Measurements from ENCODE around the gene PDXK.

PDXK gene

DNA sequence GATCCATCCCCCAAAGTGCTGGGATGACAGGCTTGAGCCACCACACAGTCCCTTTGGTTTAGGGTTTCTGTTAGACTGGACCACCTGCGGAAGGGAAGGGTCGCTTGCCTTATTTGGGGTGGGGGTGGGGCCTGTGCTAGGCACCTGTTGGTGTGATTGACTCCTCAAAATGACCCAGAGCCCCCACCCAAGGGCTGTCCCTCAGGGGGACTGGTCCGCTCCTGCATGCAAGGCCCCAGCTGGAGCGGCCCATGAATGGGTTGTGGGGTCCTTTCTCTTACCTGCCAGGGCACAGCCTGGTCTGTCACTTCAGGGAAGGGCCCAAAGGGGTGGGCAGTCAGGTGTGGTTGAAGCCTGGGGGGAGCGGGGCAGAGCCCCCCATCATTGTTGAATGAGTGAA lies 59.0 kb downstream of the PDXK start:
- peaks cover 10% of the 10 kb centered on the region for H3F3A ChIP-seq (ENCODE audit: insufficient read depth, low read length)
- H3K9me3 ChIP-seq (ENCODE audit: low read length), result no peaks in the 10 kb centered on the region
- H3K79me2 ChIP-seq (ENCODE audit: insufficient read depth, low read length), result no peaks in the 10 kb centered on the region
- peak overlapping the region; percentile 87 for H3K27ac ChIP-seq (ENCODE audit: low read depth, low read length, poor library complexity, severe bottlenecking)
- no peak overlapping the region for H3K4me3 ChIP-seq (ENCODE audit: low read depth, low read length, poor library complexity, severe bottlenecking)
- H2AFZ ChIP-seq (ENCODE audit: low read length), result no peak overlapping the region
- no peak for TF ChIP-seq EZH2 (IDR thresholded peaks at IDR 0.05; ENCODE audit: borderline replicate concordance, low read length)
- TF ChIP-seq, protein P1, sequence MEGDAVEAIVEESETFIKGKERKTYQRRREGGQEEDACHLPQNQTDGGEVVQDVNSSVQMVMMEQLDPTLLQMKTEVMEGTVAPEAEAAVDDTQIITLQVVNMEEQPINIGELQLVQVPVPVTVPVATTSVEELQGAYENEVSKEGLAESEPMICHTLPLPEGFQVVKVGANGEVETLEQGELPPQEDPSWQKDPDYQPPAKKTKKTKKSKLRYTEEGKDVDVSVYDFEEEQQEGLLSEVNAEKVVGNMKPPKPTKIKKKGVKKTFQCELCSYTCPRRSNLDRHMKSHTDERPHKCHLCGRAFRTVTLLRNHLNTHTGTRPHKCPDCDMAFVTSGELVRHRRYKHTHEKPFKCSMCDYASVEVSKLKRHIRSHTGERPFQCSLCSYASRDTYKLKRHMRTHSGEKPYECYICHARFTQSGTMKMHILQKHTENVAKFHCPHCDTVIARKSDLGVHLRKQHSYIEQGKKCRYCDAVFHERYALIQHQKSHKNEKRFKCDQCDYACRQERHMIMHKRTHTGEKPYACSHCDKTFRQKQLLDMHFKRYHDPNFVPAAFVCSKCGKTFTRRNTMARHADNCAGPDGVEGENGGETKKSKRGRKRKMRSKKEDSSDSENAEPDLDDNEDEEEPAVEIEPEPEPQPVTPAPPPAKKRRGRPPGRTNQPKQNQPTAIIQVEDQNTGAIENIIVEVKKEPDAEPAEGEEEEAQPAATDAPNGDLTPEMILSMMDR (IDR thresholded peaks at IDR 0.05; ENCODE audit: low read length), result no peak
- peaks cover 63% of the 10 kb centered on the region for H3K4me1 ChIP-seq (ENCODE audit: insufficient read depth, low read length, severe bottlenecking)
- peak overlapping the region; percentile 71; the same call in 1 of the 2 replicates for H3K4me2 ChIP-seq (ENCODE audit: low read length)
- no peak overlapping the region for H3K9ac ChIP-seq (ENCODE audit: low read length)
- no peaks in the 10 kb centered on the region for H3K27me3 ChIP-seq (ENCODE audit: insufficient read depth, low read length)
- H3K9me2 ChIP-seq (ENCODE audit: low read depth, low read length), result no peaks in the 10 kb centered on the region
- no peaks in the 10 kb centered on the region for H4K20me1 ChIP-seq (ENCODE audit: insufficient read depth, low read length)
- H3K36me3 ChIP-seq (ENCODE audit: insufficient read depth, low read length), result peaks cover 18% of the 10 kb centered on the region

DNA sequence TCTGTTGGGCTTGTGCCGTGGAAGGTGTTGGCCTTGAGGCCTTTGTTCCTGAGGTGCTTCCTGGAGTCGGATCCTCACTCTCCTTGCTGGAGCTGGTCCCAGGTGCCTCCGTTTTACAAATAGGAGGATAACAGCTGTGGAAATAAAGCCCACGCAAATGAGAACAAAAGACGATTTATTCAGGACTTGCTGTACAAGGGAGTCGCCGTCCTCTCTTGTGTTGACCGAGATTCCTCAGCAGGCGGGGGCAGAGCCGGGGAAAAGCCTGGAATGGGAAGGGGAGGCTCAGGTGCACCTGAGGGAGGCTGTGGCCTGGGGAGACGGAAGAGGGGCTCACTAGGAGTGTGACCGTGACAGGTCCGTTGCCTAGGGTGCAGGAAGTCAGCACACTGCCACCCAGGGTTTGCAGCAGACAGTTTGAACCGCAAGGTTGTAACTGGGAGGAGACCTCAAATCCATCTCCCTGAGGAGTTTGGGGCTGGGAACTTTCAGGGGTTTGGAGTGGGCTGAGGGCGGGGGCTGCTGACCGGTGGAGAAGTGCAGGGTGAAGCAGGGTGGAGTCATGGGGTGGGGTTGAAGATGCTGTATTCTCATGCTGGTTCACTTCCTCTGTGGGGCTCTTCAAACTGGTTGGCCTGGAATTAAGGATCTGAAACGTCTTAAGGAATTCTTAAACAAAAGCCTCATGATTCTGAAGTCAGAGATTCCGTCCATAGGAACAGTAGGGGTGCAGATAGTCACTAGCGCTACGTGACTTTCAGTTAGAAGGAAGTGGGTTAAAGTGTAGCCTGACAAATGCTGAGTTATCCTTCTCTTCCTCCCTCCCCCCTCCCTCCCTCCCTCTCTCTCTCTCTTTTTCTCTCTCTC lies 59.8 kb downstream of the PDXK start:
- Histone ChIP-seq H3K27me3 (ENCODE audit: insufficient read depth, low read length) (no peaks in the 10 kb centered on the region), H3K4me2 (ENCODE audit: low read length) (peak overlapping the region; percentile 71), H3K4me3 (ENCODE audit: low read depth, low read length, poor library complexity, severe bottlenecking) (peak overlapping the region; percentile 39), H3K4me1 (ENCODE audit: insufficient read depth, low read length, severe bottlenecking) (peaks cover 71% of the 10 kb centered on the region), H3F3A (ENCODE audit: insufficient read depth, low read length) (peaks cover 10% of the 10 kb centered on the region), H2AFZ (ENCODE audit: low read length) (no peak overlapping the region), H3K36me3 (ENCODE audit: insufficient read depth, low read length) (peaks cover 11% of the 10 kb centered on the region), H3K9me3 (ENCODE audit: low read length) (no peaks in the 10 kb centered on the region), H3K79me2 (ENCODE audit: insufficient read depth, low read length) (no peaks in the 10 kb centered on the region), H3K27ac (ENCODE audit: low read depth, low read length, poor library complexity, severe bottlenecking) (peak overlapping the region; percentile 87), H3K9ac (ENCODE audit: low read length) (peak overlapping the region; percentile 58), H4K20me1 (ENCODE audit: insufficient read depth, low read length) (no peaks in the 10 kb centered on the region), H3K9me2 (ENCODE audit: low read depth, low read length) (no peaks in the 10 kb centered on the region)
- TF ChIP-seq, protein P1 (IDR thresholded peaks at IDR 0.05; ENCODE audit: low read length), result peak; percentile 15; the same call in 1 of the 2 replicates
- no peak for TF ChIP-seq EZH2 (IDR thresholded peaks at IDR 0.05; ENCODE audit: borderline replicate concordance, low read length)

DNA sequence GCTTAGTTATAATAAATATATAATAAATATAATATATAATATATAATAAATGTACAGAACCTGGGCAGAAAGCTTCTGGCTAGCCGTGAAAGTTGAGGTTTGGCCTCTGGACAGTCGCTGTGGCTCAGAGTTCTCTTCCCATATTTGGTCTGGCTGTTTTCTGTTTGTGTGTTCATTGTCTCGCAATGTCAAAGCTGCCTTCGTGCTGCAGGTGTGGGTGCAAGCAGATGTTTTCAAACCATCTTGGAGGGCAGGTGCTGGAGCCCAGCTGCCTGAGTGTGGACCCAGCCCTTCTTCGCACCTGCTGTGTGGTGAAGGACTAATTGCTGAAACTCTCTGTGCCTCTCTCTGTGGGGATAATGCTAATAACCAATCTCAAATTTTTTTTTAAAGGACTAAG lies 60.7 kb downstream of the PDXK start:
- Histone ChIP-seq H3F3A (ENCODE audit: insufficient read depth, low read length) (peaks cover 10% of the 10 kb centered on the region), H3K4me1 (ENCODE audit: insufficient read depth, low read length, severe bottlenecking) (peaks cover 66% of the 10 kb centered on the region)

More for the DNA sequence above, 60.7 kb downstream of the PDXK start:
- no peak overlapping the region for H3K4me3 ChIP-seq (ENCODE audit: low read depth, low read length, poor library complexity, severe bottlenecking)
- no peaks in the 10 kb centered on the region for H3K27me3 ChIP-seq (ENCODE audit: insufficient read depth, low read length)
- no peaks in the 10 kb centered on the region for H4K20me1 ChIP-seq (ENCODE audit: insufficient read depth, low read length)
- H3K9ac ChIP-seq (ENCODE audit: low read length), result no peak overlapping the region
- H3K36me3 ChIP-seq (ENCODE audit: insufficient read depth, low read length), result peaks cover 1% of the 10 kb centered on the region; the same call in 1 of the 2 replicates
- no peaks in the 10 kb centered on the region for H3K9me2 ChIP-seq (ENCODE audit: low read depth, low read length)
- no peaks in the 10 kb centered on the region for H3K79me2 ChIP-seq (ENCODE audit: insufficient read depth, low read length)
- no peak overlapping the region for H3K4me2 ChIP-seq (ENCODE audit: low read length)
- no peak overlapping the region for H2AFZ ChIP-seq (ENCODE audit: low read length)
- TF ChIP-seq EZH2 (IDR thresholded peaks at IDR 0.05; ENCODE audit: borderline replicate concordance, low read length), result no peak
- TF ChIP-seq, protein P1 (IDR thresholded peaks at IDR 0.05; ENCODE audit: low read length), result no peak
- peak overlapping the region; percentile 87 for H3K27ac ChIP-seq (ENCODE audit: low read depth, low read length, poor library complexity, severe bottlenecking)
- no peaks in the 10 kb centered on the region for H3K9me3 ChIP-seq (ENCODE audit: low read length)
